ENCODE results near the gene INAFM1. TPM values are rescaled to one million over a fixed set of nuclear protein-coding genes. Genes with fewer than 3 reads are reported as not detected.

The INAFM1 gene
- total and polyA plus RNA-seq, 11 donors: 4.8 to 14.0 (median 9.5) TPM

DNA sequence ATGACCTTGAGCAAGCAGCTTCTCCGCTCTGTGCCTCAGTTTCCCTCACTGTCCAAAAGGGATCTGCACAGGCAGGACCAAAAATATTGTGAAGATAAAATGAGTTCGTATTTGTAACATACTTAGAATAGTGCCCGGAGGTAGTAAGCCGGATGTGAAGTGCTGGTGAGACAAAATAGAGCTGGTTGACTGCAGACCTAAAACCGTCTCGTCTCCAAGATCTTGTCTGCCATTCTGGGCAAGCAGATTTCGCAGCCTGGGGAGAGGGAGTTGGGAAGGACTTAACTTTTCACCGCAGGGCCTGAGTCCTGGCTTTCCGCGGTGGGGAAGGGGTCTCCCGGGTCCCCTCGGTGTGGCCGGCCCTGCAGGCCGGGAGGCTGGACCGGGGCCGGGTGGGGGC, 35.5 kb upstream of the INAFM1 start:
- H3K4me3 ChIP-seq: peak overlapping the region in 9 of 12 donors; percentile 13 to 53 (median 38)
- H3K36me3 ChIP-seq: no peaks in the 10 kb centered on the region
- intact Hi-C loops (cut with DNase I): no loop called here
- DNase-seq (no peak), ATAC-seq (no peak)
- TF ChIP-seq POLR2A (IDR thresholded peaks at IDR 0.05): no peak
- no peak for TF ChIP-seq CTCF (IDR thresholded peaks at IDR 0.05)
- H3K4me1 ChIP-seq: peaks cover 0 to 40% (median 27%) of the 10 kb centered on the region in 12 donors
- H3K27me3 ChIP-seq: peaks cover 0 to 19% (median 0%) of the 10 kb centered on the region in 9 donors
- 6 to 15% (median 8%) methylated on average over 11 to 16 of the region's 16 CpGs for WGBS, 4 donors
- no peak overlapping the region for H3K27ac ChIP-seq
- H3K9me3 ChIP-seq: no peaks in the 10 kb centered on the region

GRCh38 chr19:47239610-47240296, 34.9 kb upstream of the INAFM1 start:
- peak; percentile 63 to 76 (median 63) for DNase-seq
- H3K4me3 ChIP-seq: peak overlapping the region in 10 of 12 donors; percentile 13 to 53 (median 36)
- no peaks in the 10 kb centered on the region for H3K9me3 ChIP-seq
- H3K27ac ChIP-seq: no peak overlapping the region
- WGBS, 4 donors: 2 to 23% (median 5%) methylated on average over 9 to 62 of the region's 62 CpGs
- H3K36me3 ChIP-seq: no peaks in the 10 kb centered on the region
- peak in 2 of 4 donors; percentile 15 to 29 for ATAC-seq
- TF ChIP-seq CTCF (IDR thresholded peaks at IDR 0.05) (no peak), POLR2A (IDR thresholded peaks at IDR 0.05) (no peak)
- H3K27me3 ChIP-seq: peaks cover 0 to 19% (median 0%) of the 10 kb centered on the region in 9 donors
- intact Hi-C loops (cut with DNase I): no loop called here
- H3K4me1 ChIP-seq: peaks cover 0 to 46% (median 32%) of the 10 kb centered on the region in 12 donors

DNA sequence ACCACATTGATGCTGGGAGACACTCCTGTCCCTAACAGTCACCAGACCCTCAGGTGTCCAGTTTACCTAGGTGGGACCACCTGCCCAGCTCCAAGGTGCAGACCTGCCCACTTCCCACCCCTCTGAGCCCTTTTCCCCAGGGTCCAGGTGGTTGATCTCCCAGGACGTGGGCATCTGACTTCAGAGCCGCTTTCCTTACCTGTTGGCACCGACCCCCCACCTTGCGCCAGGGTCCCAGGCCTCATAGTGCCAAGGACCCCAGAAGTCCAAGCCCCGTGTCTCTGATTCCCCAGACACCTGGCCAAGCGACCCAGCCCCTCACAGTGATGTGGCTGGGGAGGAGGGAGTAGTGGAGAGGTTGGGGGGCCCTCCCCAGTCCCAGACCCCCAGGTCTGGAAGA, 34.1 kb upstream of the INAFM1 start:
- Histone ChIP-seq H3K4me1 (peaks cover 0 to 47% (median 34%) of the 10 kb centered on the region in 12 donors), H3K9me3 (no peaks in the 10 kb centered on the region), H3K27ac (no peak overlapping the region), H3K36me3 (no peaks in the 10 kb centered on the region), H3K27me3 (peaks cover 0 to 19% (median 0%) of the 10 kb centered on the region in 9 donors), H3K4me3 (peak overlapping the region in 1 of 12 donors; percentile 4)
- DNase-seq (no peak), ATAC-seq (no peak)
- intact Hi-C loops (cut with DNase I): no loop called here
- TF ChIP-seq POLR2A (IDR thresholded peaks at IDR 0.05): no peak
- TF ChIP-seq CTCF (IDR thresholded peaks at IDR 0.05): no peak
- WGBS, 4 donors: 54 to 78% (median 56%) methylated on average over 3 to 6 of the region's 6 CpGs

- H3K27me3 ChIP-seq: peaks cover 0 to 19% (median 0%) of the 10 kb centered on the region in 9 donors
- no peak overlapping the region for H3K27ac ChIP-seq
- WGBS, 4 donors: 8 to 44% (median 10%) methylated on average over 3 to 27 of the region's 27 CpGs
- DNase-seq (peak; percentile 71 to 78 (median 76)), ATAC-seq (peak in 3 of 4 donors; percentile 17 to 38 (median 20))
- TF ChIP-seq POLR2A (IDR thresholded peaks at IDR 0.05) (no peak), CTCF (IDR thresholded peaks at IDR 0.05) (no peak)
- intact Hi-C loops (cut with DNase I): no loop called here
- no peaks in the 10 kb centered on the region for H3K9me3 ChIP-seq
- H3K4me1 ChIP-seq: peaks cover 0 to 47% (median 34%) of the 10 kb centered on the region in 12 donors
- no peaks in the 10 kb centered on the region for H3K36me3 ChIP-seq
- H3K4me3 ChIP-seq: peak overlapping the region in 1 of 12 donors; percentile 4
Observed at GRCh38 chr19:47240996-47241918, 33.4 kb upstream of the INAFM1 start.

Data from heart left ventricle (tissue), 16 donors.